Fibroblast of skin of right quadriceps (primary cell): ENCODE measurements around the gene FGF2.
"Not testable (repeated sequence)": the region's sequence is repeated elsewhere in the genome, so short reads cannot be mapped to it uniquely, and the experiment has no call there.

Source experiments
- DNase-seq: peaks from one replicate; pipeline ENCODE4 v3.0.0-alpha.2; 2013

FGF2 gene

DNA sequence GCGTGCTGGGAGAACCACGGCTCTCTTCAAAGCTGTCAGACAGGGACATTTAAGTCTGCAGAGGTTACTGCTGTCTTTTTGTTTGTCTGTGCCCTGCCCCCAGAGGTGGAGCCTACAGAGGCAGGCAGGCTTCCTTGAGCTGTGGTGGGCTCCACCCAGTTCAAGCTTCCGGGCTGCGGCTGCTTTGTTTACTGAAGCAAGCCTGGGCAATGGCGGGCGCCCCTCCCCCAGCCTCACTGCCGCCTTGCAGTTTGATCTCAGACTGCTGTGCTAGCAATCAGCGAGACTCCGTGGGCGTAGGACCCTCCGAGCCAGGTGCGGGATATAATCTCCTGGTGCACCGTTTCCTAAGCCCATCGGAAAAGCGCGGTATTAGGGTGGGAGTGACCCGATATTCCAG lies 118.5 kb downstream of the FGF2 start:
- not testable (repeated sequence) for DNase-seq

DNA sequence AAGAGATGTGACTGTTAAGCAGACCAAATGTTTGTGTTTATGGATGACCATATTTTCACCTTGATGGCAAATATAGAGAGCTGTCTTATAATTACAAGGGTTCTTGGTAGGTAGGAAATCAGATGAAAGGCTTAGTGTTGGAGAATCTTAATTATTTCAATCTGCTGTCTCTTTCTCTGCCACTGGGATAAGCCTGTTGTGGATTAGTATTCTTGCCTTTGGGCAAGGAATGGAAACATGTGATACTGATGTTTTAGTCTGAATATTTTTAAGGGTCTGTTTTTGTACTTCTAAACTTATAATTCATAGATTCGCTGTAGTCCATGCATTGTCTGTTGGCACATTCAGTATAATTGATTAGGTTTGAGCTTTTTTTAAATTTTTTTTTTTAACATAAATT lies 119.5 kb downstream of the FGF2 start:
- no peak for DNase-seq
